Glomerular visceral epithelial cell (primary cell): Measurements from ENCODE around the gene C11orf91.
"Not testable (repeated sequence)": the region's sequence is repeated elsewhere in the genome, so short reads cannot be mapped to it uniquely, and the experiment has no call there.

ENCODE experiments used
- DNase-seq: peaks from one replicate; pipeline ENCODE4 v3.0.0-alpha.2; 2016; ENCODE audit errors: extremely low spot score

The C11orf91 gene

DNA sequence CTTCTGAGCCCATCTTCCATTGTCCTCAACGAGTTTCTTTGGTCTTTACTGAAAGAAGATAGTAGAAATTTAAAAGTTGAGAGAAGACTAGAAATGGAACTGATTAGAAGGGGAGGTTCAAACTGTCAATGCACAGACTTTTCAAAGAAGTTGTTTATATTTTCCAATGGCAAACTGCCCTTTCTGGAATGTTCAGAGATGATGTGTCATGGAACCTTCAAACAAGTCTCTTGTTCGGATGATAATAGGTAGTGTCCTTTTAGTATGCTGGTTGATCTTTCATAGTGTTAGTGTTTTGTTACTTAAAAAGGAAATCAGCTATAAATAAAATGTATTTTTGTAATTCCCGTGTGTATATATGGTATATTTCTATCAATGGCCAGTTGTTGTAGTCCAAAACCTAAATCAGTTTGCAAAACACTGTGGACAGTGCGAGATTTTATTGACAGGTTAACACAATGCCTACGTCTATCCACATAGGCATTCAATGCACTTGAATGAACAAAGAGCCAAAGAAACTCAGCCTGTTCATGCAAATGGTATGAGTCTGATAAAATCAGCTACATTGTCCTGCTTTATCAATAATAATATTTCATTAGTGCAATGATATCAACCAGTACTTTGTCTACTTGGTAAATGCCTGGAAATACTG, 30.9 kb downstream of the C11orf91 start:
- DNase-seq, result no peak

DNA sequence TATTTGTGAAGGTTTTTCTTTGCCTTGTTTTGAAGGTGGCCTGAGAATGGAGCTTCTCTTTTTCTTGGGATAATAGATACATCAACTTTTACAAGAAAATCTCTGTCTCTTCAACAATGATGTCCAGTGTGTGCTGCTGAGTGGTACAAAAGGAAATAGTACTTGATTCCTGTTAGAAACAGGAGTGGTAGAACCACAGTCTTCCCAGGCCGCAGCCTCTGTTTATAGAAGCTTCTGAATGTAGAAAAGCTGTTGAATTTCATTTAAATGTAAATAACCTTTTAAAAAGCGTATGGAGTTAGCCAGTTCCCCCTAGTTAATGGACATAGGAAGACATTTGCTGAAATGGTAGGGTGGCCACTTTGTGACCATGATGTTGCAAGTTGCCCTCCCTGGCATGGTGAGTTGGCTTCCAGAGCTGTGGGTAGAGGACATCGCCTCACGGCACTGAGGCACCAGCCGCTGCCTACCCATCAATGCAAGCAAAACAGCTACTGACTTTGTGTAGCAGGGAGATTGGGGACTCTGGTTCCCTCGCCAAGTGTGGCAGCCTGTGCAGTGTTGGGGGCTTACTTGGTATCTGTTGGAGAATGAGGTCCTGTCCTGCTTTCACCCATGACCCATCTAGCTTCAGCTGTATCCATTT, 31.6 kb downstream of the C11orf91 start:
- no peak for DNase-seq

DNA sequence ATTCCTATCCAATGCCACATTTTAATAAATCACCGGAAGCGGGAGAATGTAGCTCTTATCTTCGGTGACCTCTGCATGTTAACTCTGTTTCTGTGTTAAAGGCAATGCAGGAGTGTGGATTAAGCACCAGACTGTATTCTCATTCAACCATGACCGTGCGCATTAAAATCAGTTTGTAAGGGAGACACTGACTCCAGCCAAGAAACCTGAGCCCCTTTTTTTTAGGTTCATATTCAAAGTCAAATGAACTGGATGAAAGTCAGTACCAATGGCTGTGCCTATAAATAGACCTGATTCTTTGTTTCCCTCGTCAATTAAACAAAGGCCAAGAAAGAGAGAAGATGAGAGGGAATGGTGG, 32.2 kb downstream of the C11orf91 start:
- no peak for DNase-seq

DNA sequence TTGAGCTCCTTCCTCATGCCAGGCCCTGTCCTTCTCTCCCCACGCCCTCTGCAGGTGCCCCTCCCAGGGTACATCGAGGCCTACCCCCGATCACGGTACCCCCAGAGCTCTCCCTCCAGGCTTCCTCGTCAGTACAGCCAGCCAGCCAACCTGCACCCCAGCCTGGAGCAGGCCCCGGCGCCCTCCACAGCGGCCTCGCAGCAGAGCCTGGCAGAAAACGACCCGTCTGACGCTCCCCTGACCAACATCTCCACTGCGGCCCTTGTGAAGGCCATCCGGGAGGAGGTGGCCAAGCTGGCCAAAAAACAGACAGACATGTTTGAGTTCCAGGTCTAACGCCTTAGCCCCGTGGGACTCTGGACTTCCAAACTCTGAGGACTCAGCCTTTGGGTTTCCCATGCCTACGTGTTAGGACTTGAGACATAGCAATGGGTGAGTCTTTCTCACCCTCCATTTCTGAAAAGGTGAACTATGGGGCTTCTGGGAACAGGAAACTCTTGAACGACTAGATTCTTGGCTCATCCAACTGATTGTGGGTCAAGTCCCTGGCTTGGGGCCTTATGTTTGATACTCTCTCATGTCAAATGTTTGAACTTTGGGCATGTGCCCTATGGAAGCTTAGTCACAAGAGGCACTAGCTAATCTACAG, 32.7 kb downstream of the C11orf91 start:
- no peak for DNase-seq

DNA sequence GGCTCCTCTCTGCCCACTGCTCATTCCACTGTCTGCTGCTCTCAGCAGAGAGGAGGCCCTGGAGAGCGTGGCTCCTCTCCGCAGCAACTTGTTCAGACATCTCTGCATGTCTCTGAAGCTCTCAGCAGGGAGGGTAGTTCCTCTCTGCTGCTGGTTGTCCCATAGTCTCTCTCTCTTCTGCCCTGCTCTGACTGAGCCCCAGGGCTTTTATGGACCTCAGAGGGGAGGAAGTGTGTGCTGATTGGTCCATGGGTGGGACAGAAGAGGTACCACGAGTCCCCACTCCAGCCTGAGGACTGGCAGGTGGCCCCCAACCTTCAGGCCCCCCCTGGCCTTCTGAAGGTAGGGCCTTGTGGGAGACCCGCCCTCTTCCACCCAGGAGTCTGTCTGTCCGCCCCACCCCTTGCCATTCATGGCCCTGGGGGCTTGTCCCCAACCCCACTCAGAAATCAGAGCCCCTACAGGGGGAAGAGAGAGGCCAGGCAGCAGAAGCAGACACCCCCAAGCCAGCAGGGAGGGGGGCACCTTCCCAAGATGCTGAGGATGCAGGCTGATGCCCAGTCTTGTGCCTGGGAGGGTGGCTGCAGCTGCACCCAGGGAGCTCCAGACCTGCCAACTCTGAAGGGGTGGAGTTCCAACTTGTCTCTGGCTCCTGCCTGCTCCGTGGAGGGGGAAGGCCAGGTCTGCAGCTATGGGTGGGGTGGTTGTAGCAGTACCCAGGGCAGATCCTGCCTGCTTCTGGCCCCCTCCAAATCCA, 35.1 kb downstream of the C11orf91 start:
- no peak for DNase-seq

DNA sequence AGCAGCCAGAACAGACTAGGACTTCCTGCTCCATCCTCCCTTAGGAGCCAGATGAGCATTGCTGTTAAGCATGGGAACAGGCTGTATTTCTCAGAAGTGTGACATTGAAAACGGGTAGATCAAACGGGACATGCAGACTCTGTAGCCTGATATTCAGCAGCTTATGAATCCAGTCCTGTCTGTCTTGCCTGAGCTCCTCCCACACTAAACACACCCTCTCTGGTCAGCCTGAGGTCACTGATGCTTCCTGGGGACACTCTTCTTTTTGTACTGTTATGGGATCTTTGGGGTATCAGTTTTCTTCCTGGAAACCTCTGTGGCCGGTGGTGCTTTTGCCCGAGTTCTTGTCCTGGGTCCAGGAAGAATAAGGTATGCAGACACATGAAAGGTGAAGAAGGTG, 35.8 kb downstream of the C11orf91 start:
- DNase-seq, result no peak

DNA sequence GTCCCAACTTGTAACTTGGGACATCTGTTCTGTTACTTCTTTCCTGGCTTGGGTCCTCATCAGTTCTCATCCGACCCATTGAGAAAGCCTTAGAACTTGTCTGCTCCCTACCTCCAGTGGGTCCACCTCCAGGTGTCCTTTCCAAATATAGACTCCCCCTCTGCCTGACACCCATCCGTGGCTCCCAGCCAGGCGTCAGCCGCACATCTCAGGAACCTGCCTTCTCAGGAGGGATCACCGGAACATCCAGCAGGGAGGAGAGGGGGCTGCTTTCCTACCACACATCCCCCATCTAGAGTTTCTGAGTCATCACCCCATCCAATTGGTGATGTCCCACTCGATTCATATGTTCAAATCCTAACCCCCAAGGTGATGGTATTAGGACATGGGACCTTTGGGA, 36.5 kb downstream of the C11orf91 start:
- no peak for DNase-seq

DNA sequence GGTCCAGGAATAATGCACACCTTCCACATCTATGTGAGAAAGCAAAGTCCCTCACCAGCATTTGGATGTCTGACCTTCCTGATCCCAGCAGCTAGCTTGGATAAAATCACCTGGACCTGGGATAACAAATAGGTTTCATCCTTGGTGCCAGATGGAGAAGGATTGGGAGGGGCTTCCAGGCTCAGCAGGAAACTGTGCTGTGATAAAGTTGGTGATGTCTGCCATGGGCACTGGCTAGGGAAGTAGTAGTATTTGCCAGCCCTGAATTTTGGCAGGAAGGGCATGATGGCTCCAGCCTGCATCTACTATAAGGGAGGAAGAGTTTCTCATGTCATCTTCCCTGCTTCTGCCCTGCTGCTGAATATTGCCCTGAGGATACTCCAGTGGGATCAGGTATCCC, 37.5 kb downstream of the C11orf91 start:
- no peak for DNase-seq

DNA sequence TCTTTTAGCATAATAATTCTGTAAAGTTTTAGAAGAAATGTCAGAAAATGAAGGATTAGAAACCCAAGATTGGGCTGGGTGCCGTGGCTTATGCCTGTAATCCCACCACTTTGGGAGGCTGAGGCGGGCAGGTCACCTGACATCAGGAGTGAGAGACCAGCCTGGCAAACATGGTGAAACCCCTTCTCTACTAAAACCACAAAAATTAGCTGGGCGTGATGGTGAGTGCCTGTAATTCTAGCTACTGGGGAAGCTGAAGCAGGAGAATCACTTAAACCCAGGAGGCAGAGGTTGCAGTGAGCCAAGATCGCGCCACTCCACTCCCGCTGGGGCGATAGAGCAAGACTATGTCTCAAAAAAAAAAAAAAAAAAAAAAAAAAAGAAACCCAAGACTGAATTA, 39.1 kb downstream of the C11orf91 start:
- DNase-seq, result not testable (repeated sequence)

DNA sequence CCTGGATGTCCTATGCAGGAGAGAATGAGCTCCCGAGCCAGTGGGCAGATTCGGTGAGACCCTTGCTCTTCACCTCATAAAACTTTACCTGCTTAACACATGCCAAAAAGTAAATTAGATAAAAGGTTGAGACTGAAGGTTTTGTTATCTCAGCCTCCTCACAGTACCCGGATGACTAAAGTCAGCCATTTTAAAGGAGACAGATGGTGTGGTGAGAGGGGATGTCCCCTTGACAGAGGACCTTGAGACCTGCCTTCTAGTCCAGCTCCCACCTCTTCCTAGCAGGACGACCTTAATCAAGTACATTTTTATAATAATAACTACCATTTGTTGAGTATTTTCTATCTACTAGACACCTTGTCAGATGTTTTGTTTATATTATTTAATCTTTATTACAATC, 39.7 kb downstream of the C11orf91 start:
- no peak for DNase-seq

DNA sequence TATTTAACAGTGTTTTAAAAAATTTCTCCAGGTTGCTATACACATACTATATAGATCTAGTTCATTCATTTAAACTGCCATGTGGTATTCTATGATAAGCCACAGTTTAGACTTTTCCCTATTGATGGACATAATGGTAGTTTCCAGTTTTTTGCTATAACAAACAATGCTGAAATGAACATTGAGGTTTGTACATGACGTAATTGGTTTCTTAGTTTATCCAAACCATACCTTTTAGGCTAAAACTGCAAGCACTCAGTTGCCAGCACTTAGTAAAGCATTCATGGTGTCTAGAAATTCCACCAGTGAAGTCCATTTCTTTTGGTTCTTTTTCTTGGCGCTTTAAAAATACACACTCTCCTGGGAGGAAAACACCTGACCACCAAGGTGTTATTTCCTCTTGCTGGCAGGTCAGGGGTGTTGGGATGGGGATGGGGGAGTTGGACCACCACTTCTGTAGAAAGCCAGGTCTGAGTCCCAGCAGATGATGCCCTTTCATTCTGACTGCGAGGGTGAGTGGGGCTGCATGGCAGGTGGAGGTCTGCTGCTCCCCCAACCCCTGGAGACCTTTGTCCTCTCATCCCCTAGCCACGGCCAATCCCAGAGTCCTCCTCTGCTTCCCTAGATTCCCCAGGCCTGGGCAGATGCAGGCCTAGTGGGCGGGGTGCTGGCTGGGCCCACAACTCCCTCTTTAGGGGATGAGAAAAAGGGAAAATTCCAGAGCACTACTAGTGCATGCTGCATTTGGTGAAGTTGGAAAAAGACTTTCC, 41.1 kb downstream of the C11orf91 start:
- no peak for DNase-seq

DNA sequence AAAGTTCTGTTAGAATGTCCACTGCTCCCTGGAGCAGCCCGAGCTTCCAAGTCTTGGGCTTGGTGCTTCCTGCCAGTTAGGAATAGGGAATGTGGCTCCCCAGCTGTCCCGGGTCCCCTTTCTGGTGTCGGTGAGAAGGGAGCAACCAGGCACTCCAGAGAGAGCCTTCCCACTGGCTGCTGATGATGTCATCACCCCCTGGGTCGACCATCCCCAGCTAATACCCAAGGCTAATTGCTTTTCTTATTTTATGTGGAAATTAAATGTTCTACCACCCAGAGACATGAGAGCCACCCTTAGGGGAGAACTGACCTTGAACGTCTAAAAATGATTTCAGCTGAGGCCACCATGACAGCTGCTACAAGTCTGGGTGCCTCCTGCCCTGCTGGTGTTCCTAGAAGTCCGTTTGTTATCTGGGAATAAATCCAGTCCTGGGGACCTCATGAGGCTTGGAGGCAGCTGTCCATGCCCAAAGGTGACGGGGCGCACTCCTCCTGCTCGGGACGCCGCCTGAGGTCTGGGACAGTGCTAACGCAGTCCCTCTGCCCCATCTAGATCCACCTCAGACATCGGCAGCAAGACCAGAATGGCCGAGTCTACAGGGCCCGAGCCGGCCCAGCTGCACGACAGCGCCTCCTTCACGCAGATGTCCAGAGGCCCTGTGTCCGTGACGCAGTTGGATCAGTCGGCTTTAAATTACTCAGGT, 42.3 kb downstream of the C11orf91 start:
- no peak for DNase-seq

DNA sequence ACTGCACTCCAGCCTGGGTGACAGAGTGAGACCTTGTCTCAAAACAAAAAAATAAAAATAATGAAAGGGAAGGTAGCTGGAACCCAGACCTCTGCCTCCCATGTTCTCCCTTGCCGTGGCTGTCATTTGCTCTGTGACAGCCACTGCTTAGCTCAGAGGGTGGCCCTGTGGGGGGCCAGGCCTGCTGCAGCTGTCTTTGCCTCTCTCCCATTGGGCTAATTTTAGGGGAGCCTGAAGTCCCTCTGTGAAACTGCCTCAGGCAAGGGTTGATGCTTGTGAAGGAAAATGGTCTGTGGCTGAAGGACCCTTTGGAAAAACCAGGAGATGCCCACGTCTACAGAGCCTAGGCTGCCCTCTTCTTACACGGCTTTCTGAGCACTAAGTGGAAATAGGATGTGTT, 42.9 kb downstream of the C11orf91 start:
- DNase-seq, result no peak

DNA sequence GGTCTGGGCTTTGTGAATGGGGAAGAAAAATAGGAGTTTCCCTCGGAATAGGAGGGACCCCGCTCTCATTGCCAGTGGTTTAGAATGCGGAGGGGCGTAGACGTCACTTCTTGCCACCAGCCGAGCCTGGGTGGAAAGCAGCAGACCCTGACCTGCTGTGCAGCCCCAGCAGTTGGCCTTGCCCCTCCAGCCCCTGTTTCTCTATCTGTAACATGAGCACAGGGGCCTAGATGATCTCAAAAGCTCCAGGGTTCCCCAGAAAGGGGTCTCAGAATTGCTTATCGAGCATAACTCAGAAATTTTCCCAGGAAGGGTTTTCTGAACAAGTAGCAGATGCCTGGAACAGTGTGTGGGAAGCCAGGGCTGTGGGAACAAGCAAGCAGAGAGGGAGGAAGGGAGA, 43.9 kb downstream of the C11orf91 start:
- no peak for DNase-seq

DNA sequence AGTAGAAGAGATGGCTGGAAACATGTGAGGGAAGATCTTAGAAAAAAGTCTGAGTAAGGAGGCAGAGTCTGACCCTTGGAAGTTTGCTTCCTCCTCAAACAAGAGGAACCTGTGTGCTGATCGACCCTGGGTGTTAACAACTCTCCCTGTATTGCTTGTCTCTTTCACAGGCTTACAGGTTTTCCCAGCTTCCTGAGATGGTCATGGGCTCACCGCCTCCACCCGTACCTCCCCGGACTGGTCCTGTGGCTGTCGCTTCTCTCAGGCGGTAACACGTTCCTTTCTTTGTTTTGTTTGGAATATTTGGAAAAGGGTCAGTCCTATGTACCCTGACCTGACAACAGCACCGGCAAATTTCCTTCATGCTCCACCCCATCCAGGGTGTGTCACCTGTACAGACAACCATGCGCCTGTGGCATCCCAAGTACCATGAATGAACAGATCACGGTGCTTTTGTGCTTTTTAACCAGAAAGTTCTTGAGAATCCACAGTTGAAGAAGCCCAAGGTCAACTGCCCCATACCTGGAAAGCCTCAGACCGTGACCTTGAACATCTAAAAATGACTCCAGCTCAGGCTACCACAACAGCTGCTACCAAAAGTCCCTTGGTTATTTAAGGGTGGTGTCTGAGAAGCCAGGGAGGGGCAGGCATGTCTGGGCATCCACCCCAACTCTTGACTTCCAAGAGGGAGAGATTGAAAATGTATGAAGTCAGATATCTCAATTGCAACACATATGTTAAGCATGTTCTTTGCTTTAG, 44.6 kb downstream of the C11orf91 start:
- peak; percentile 5 for DNase-seq

DNA sequence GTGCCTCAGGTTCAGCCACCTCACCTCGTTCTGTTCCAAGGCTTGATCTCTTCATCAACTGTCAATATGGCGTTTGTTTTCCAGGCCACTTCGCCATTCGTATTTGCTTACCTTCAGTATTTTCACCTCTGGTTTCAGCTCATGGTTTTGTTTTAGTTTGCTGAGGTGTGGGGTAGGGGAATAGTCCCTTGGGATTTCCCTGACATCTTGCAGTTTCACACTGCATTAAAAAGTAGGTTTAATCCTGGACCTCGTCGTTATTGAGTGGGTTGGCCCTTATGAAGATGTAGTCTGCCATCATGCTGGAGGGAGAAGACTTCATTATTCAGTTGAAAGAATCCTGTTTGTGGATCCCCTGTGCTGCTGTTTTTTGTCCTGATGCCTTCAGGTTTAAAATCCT, 46.0 kb downstream of the C11orf91 start:
- no peak for DNase-seq

DNA sequence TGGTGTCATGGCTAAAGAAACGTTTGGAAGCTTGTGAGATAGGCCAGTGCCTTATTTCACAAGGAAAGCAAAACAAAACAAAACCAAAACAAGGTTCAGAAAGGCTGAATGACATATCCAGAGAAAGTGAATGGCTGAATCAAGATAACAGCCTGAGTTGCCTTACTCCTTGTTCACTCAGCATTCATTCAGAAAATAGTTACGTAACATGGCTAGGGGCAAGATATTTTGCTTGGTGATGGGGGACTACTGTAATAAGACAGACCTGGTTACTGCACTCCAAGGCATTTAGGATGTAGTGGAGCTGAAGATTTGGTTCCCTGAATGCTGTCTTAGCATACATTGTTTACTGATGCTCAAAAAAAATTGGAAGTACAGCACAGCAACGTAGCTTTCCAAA, 47.7 kb downstream of the C11orf91 start:
- DNase-seq, result no peak

DNA sequence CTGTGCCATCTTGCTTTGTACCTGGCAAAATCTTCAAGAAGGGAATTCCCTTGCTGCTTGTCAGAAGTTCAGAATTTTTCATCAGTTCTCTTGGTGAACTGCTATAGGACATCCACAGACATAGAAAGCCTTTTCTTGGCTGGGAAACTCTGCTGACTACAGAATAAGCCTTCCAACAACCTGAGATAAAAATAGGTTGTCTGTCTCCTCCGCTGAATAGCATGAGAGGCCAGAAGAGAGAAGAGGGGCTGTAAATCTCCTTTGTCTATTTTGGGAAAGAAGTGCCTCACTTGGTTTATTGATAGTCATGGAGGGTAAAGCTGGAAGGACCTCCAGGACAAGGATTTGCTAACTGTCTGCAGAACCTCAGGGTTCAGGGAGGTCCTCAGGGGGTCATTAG, 48.2 kb downstream of the C11orf91 start:
- DNase-seq, result no peak

DNA sequence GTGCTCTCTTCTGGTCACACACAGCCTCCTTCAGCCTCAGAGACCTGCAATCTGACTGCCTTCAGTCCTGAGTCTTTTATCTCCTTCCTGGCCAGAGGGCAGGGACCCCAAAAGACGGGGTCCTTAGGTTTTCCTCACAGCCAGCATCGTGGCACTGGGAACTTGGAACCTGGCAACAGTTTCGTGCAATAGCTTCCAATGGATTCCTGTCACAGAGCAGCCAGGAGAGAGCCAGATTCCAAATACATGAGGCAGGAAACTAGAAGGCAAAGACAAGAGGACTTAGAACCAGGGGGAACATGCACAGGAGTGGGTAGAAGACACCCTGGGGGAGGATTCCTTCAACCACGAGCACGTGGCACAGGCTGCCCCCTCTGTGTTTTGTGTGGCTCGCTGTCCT, 48.6 kb downstream of the C11orf91 start:
- no peak for DNase-seq

DNA sequence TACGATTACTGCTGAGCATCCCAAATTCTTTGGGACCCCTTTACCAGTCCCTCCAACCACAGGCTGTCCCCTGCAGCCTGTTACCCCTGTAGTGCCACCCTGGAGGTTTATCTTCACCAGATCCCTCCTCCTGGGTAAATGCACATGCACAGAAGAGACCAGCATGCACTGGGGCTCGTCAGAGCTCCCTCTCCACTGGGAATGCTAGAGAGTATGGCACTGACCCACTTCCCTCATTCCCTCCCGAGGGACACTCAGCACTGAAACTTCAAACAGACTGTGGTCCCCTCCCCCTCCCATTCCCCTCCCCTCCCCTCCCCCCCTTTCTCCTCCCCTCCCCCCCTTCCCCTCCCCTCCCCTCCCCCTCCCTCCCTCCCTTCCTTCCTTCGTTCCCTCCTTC, 49.1 kb downstream of the C11orf91 start:
- DNase-seq, result no peak

DNA sequence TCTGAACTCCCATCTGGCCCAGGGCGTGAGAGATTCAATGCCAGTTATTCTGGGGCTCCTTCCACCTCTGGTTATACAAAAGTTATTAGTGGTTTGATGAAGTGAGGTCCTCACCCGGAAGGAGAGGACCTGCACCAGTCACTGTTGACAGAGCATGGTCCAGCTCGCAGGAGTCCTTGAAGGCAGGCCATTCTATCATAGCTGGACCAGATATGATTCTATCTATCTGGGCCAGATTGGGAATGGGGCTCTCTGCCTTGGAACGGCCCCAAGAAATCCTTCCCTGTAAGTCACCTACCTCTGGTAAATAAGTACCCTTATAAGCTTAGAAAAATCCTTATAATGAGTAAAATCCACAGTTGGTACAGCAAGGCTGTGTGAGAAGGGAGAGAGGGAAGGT, 50.7 kb downstream of the C11orf91 start:
- DNase-seq, result no peak
